ENCODE measurements around the gene EXOC7.

GRCh38 chr17:76149214-76149613 is 45.6 kb upstream of the EXOC7 start:
- TF ChIP-seq POLR2A (IDR thresholded peaks at IDR 0.05): no peak
- TF ChIP-seq, protein P1, sequence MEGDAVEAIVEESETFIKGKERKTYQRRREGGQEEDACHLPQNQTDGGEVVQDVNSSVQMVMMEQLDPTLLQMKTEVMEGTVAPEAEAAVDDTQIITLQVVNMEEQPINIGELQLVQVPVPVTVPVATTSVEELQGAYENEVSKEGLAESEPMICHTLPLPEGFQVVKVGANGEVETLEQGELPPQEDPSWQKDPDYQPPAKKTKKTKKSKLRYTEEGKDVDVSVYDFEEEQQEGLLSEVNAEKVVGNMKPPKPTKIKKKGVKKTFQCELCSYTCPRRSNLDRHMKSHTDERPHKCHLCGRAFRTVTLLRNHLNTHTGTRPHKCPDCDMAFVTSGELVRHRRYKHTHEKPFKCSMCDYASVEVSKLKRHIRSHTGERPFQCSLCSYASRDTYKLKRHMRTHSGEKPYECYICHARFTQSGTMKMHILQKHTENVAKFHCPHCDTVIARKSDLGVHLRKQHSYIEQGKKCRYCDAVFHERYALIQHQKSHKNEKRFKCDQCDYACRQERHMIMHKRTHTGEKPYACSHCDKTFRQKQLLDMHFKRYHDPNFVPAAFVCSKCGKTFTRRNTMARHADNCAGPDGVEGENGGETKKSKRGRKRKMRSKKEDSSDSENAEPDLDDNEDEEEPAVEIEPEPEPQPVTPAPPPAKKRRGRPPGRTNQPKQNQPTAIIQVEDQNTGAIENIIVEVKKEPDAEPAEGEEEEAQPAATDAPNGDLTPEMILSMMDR (IDR thresholded peaks at IDR 0.05): no peak
